Activated naive CD4-positive, alpha-beta T cell treated with anti-CD3 and anti-CD28 coated beads for 36 hours (primary cell): ENCODE results near the gene SORCS1. TPM values are rescaled to one million over a fixed set of nuclear protein-coding genes. Genes with fewer than 3 reads are reported as not detected.

Experiments used
- CTCF ChIA-PET: fragments of 350-600 bp; sonication (Branson Sonifier 250); formaldehyde crosslinking; loops from one replicate; lab custom pipeline; 2021; ENCODE audit warnings: antibody characterized with exemption; lab: Charles Lee
- DNase-seq: peaks from one replicate; pipeline ENCODE4 v3.0.0-alpha.2; 2020
- H3K27ac Mint-ChIP-seq: one replicate; pipeline ENCODE4 v1.8.0; 2021; ENCODE audit warnings: mild to moderate bottlenecking, mixed read lengths
- H3K27me3 Mint-ChIP-seq: one replicate; pipeline ENCODE4 v1.8.0; 2021; ENCODE audit warnings: low read depth, mixed read lengths
- H3K36me3 Mint-ChIP-seq: one replicate; pipeline ENCODE4 v1.8.0; 2021; ENCODE audit warnings: low read depth, mixed read lengths
- H3K4me1 Mint-ChIP-seq: one replicate; pipeline ENCODE4 v1.8.0; 2021; ENCODE audit warnings: low read depth, mixed read lengths
- H3K4me3 Mint-ChIP-seq: one replicate; pipeline ENCODE4 v1.8.0; 2021; ENCODE audit warnings: mild to moderate bottlenecking, moderate library complexity, mixed read lengths
- H3K9me3 Mint-ChIP-seq: one replicate; pipeline ENCODE4 v1.8.0; 2021; ENCODE audit warnings: mixed read lengths
- intact Hi-C: fragments of 100-400 bp; cut with micrococcal nuclease; formaldehyde crosslinking; loops from one replicate; pipeline ENCODE4 v1.15.1; 2023
- total RNA-seq, 2 experiments: library from RNA; stranded (reverse); gene quantifications; one replicate each; pipeline ENCODE4 v1.2.3, GENCODE V29; 2021

The SORCS1 gene
- total RNA-seq, 2 experiments from 2014 or later = not detected

- CTCF ChIA-PET = interaction anchor here (0.6 kb wide), 1 partner anchor 43 kb away, joined by 3 read pairs; no protein-coding TSS in a partner anchor
- no peak for DNase-seq
- Mint-ChIP-seq H3K4me1 (no peaks in the 10 kb centered on the region), H3K9me3 (peaks cover 21% of the 10 kb centered on the region), H3K27ac (no peak overlapping the region), H3K27me3 (no peaks in the 10 kb centered on the region), H3K4me3 (no peak overlapping the region), H3K36me3 (no peaks in the 10 kb centered on the region)
- intact Hi-C loops = no loop called here
Measured at GRCh38 chr10:107152087-107152486, 12.4 kb downstream of the SORCS1 start.

- Mint-ChIP-seq H3K4me1 (no peaks in the 10 kb centered on the region), H3K27ac (no peak overlapping the region), H3K27me3 (no peaks in the 10 kb centered on the region), H3K4me3 (no peak overlapping the region), H3K36me3 (no peaks in the 10 kb centered on the region), H3K9me3 (peaks cover 21% of the 10 kb centered on the region)
- DNase-seq = no peak
- intact Hi-C loops = no loop called here
- CTCF ChIA-PET = no interaction called here
Measured at GRCh38 chr10:107148906-107149305, 15.6 kb downstream of the SORCS1 start.

GRCh38 chr10:107144490-107144889 lies 20.0 kb downstream of the SORCS1 start:
- intact Hi-C loops = no loop called here

GRCh38 chr10:107141524-107142061 lies 22.9 kb downstream of the SORCS1 start:
- DNase-seq = no peak
- peaks cover 2% of the 10 kb centered on the region for H3K9me3 Mint-ChIP-seq
- H3K4me3 Mint-ChIP-seq = no peak overlapping the region
- no peaks in the 10 kb centered on the region for H3K36me3 Mint-ChIP-seq
- CTCF ChIA-PET = no interaction called here
- intact Hi-C loops = no loop called here
- no peaks in the 10 kb centered on the region for H3K4me1 Mint-ChIP-seq
- no peak overlapping the region for H3K27ac Mint-ChIP-seq
- H3K27me3 Mint-ChIP-seq = no peaks in the 10 kb centered on the region

More at GRCh38 chr10:107144490-107144889, 20.0 kb downstream of the SORCS1 start:
- no peak overlapping the region for H3K27ac Mint-ChIP-seq
- H3K36me3 Mint-ChIP-seq = no peaks in the 10 kb centered on the region
- peaks cover 2% of the 10 kb centered on the region for H3K9me3 Mint-ChIP-seq
- no peak overlapping the region for H3K4me3 Mint-ChIP-seq
- no peak for DNase-seq
- H3K27me3 Mint-ChIP-seq = no peaks in the 10 kb centered on the region
- CTCF ChIA-PET = no interaction called here
- H3K4me1 Mint-ChIP-seq = no peaks in the 10 kb centered on the region

- no peaks in the 10 kb centered on the region for H3K4me1 Mint-ChIP-seq
- H3K27ac Mint-ChIP-seq = no peak overlapping the region
- CTCF ChIA-PET = no interaction called here
- intact Hi-C loops = no loop called here
- H3K36me3 Mint-ChIP-seq = no peaks in the 10 kb centered on the region
- no peak for DNase-seq
- peaks cover 2% of the 10 kb centered on the region for H3K9me3 Mint-ChIP-seq
- no peaks in the 10 kb centered on the region for H3K27me3 Mint-ChIP-seq
- H3K4me3 Mint-ChIP-seq = no peak overlapping the region
Measured at GRCh38 chr10:107139237-107139636, 25.3 kb downstream of the SORCS1 start.

- Mint-ChIP-seq H3K9me3 (peaks cover 2% of the 10 kb centered on the region), H3K4me1 (no peaks in the 10 kb centered on the region), H3K4me3 (no peak overlapping the region), H3K27me3 (no peaks in the 10 kb centered on the region), H3K36me3 (no peaks in the 10 kb centered on the region), H3K27ac (no peak overlapping the region)
- DNase-seq = no peak
- CTCF ChIA-PET = interaction anchor here (0.6 kb wide), 1 partner anchor 437 kb away, joined by 4 read pairs; no protein-coding TSS in a partner anchor
- intact Hi-C loops = no loop called here
Measured at GRCh38 chr10:107133656-107134055, 30.9 kb downstream of the SORCS1 start.

- H3K4me1 Mint-ChIP-seq = no peaks in the 10 kb centered on the region
- CTCF ChIA-PET = no interaction called here
- H3K4me3 Mint-ChIP-seq = no peak overlapping the region
- H3K9me3 Mint-ChIP-seq = no peaks in the 10 kb centered on the region
- H3K27ac Mint-ChIP-seq = no peak overlapping the region
- no peaks in the 10 kb centered on the region for H3K27me3 Mint-ChIP-seq
- intact Hi-C loops = no loop called here
- H3K36me3 Mint-ChIP-seq = no peaks in the 10 kb centered on the region
- no peak for DNase-seq
Measured at GRCh38 chr10:107129000-107129399, 35.5 kb downstream of the SORCS1 start.

GRCh38 chr10:107126512-107127065 lies 37.9 kb downstream of the SORCS1 start:
- no peaks in the 10 kb centered on the region for H3K27me3 Mint-ChIP-seq
- intact Hi-C loops = no loop called here
- no peak overlapping the region for H3K27ac Mint-ChIP-seq
- H3K4me3 Mint-ChIP-seq = no peak overlapping the region
- H3K9me3 Mint-ChIP-seq = no peaks in the 10 kb centered on the region
- CTCF ChIA-PET = no interaction called here
- H3K4me1 Mint-ChIP-seq = no peaks in the 10 kb centered on the region
- no peak for DNase-seq
- H3K36me3 Mint-ChIP-seq = no peaks in the 10 kb centered on the region

- CTCF ChIA-PET = no interaction called here
- intact Hi-C loops = no loop called here
- no peaks in the 10 kb centered on the region for H3K36me3 Mint-ChIP-seq
- H3K9me3 Mint-ChIP-seq = no peaks in the 10 kb centered on the region
- H3K4me1 Mint-ChIP-seq = no peaks in the 10 kb centered on the region
- DNase-seq = no peak
- H3K4me3 Mint-ChIP-seq = no peak overlapping the region
- H3K27me3 Mint-ChIP-seq = no peaks in the 10 kb centered on the region
- no peak overlapping the region for H3K27ac Mint-ChIP-seq
Measured at GRCh38 chr10:107122703-107123102, 41.8 kb downstream of the SORCS1 start.

GRCh38 chr10:107118866-107119265 lies 45.6 kb downstream of the SORCS1 start:
- no peak overlapping the region for H3K4me3 Mint-ChIP-seq
- no peaks in the 10 kb centered on the region for H3K4me1 Mint-ChIP-seq
- H3K27me3 Mint-ChIP-seq = no peaks in the 10 kb centered on the region
- peaks cover 1% of the 10 kb centered on the region for H3K9me3 Mint-ChIP-seq
- CTCF ChIA-PET = no interaction called here
- DNase-seq = no peak
- H3K36me3 Mint-ChIP-seq = no peaks in the 10 kb centered on the region
- H3K27ac Mint-ChIP-seq = no peak overlapping the region
- intact Hi-C loops = no loop called here

GRCh38 chr10:107104026-107104652 lies 60.4 kb downstream of the SORCS1 start:
- no peak for DNase-seq
- no peaks in the 10 kb centered on the region for H3K27me3 Mint-ChIP-seq
- H3K9me3 Mint-ChIP-seq = peaks cover 8% of the 10 kb centered on the region
- H3K4me3 Mint-ChIP-seq = no peak overlapping the region
- no peaks in the 10 kb centered on the region for H3K36me3 Mint-ChIP-seq
- intact Hi-C loops = no loop called here
- H3K4me1 Mint-ChIP-seq = no peaks in the 10 kb centered on the region
- CTCF ChIA-PET = no interaction called here
- H3K27ac Mint-ChIP-seq = no peak overlapping the region

- CTCF ChIA-PET = no interaction called here
- no peaks in the 10 kb centered on the region for H3K27me3 Mint-ChIP-seq
- H3K27ac Mint-ChIP-seq = no peak overlapping the region
- H3K36me3 Mint-ChIP-seq = no peaks in the 10 kb centered on the region
- intact Hi-C loops = no loop called here
- no peak for DNase-seq
- no peaks in the 10 kb centered on the region for H3K4me1 Mint-ChIP-seq
- no peak overlapping the region for H3K4me3 Mint-ChIP-seq
- H3K9me3 Mint-ChIP-seq = peaks cover 5% of the 10 kb centered on the region
Measured at GRCh38 chr10:107103174-107104025, 61.1 kb downstream of the SORCS1 start.
